ENCODE data around the gene DNAJC5. TPM values are rescaled to one million over a fixed set of nuclear protein-coding genes. Genes with fewer than 3 reads are reported as not detected.
"Not testable (repeated sequence)": the region's sequence is repeated elsewhere in the genome, so short reads cannot be mapped to it uniquely, and the experiment has no call there.

DNAJC5 gene
- total and polyA plus RNA-seq, 9 donors, result 11.1 to 32.8 (median 26.5) TPM

GRCh38 chr20:63958471-63958870, 63.5 kb downstream of the DNAJC5 start:
- Histone ChIP-seq H3K36me3 (no peaks in the 10 kb centered on the region), H3K9me3 (no peaks in the 10 kb centered on the region), H3K4me3 (no peak overlapping the region), H3K27ac (no peak overlapping the region), H3K27me3 (no peaks in the 10 kb centered on the region), H3K4me1 (ENCODE audit: insufficient read depth) (peaks cover 20% of the 10 kb centered on the region)
- DNase-seq, result peak in 1 of 5 donors; percentile 38
- TF ChIP-seq CTCF (IDR thresholded peaks at IDR 0.05) (no peak), EP300 (IDR thresholded peaks at IDR 0.05) (no peak), POLR2A (IDR thresholded peaks at IDR 0.05) (no peak)
- intact Hi-C loops (cut with DNase I), result no loop called here
- WGBS, 3 donors, result 56 to 59% (median 57%) methylated on average over 4 of the region's 4 CpGs

- intact Hi-C loops (cut with DNase I), result no loop called here
- H3K4me3 ChIP-seq, result no peak overlapping the region
- H3K36me3 ChIP-seq, result no peaks in the 10 kb centered on the region
Measured at GRCh38 chr20:63958964-63959698, 64.2 kb downstream of the DNAJC5 start.

GRCh38 chr20:63959699-63960075, 64.8 kb downstream of the DNAJC5 start:
- H3K27ac ChIP-seq, result no peak overlapping the region
- intact Hi-C loops (cut with DNase I), result no loop called here
- DNase-seq, result no peak
- peaks cover 12% of the 10 kb centered on the region for H3K4me1 ChIP-seq (ENCODE audit: insufficient read depth)
- no peak overlapping the region for H3K4me3 ChIP-seq
- 76 to 87% (median 82%) methylated on average over 17 of the region's 17 CpGs for WGBS, 3 donors
- TF ChIP-seq EP300 (IDR thresholded peaks at IDR 0.05) (no peak), POLR2A (IDR thresholded peaks at IDR 0.05) (no peak), CTCF (IDR thresholded peaks at IDR 0.05) (no peak)
- H3K36me3 ChIP-seq, result no peaks in the 10 kb centered on the region
- no peaks in the 10 kb centered on the region for H3K9me3 ChIP-seq
- H3K27me3 ChIP-seq, result no peaks in the 10 kb centered on the region

More at GRCh38 chr20:63958964-63959698, 64.2 kb downstream of the DNAJC5 start:
- H3K9me3 ChIP-seq, result no peaks in the 10 kb centered on the region
- H3K27me3 ChIP-seq, result no peaks in the 10 kb centered on the region
- 76 to 85% (median 78%) methylated on average over 6 to 10 of the region's 10 CpGs for WGBS, 3 donors
- H3K4me1 ChIP-seq (ENCODE audit: insufficient read depth), result peaks cover 16% of the 10 kb centered on the region
- no peak for TF ChIP-seq POLR2A (IDR thresholded peaks at IDR 0.05)
- no peak for TF ChIP-seq EP300 (IDR thresholded peaks at IDR 0.05)
- TF ChIP-seq CTCF (IDR thresholded peaks at IDR 0.05), result no peak
- peak in 1 of 5 donors; percentile 43 for DNase-seq
- H3K27ac ChIP-seq, result no peak overlapping the region

- DNase-seq; H3K9me3 ChIP-seq; H3K4me1 ChIP-seq (ENCODE audit: insufficient read depth); intact Hi-C loops (cut with DNase I); H3K27ac ChIP-seq; H3K27me3 ChIP-seq; H3K4me3 ChIP-seq; H3K36me3 ChIP-seq: not testable (repeated sequence)
- WGBS, 3 donors, result 85 to 90% (median 89%) methylated on average over 10 to 15 of the region's 15 CpGs
Measured at GRCh38 chr20:63960654-63961621, 66.0 kb downstream of the DNAJC5 start.

Measured in ovary (tissue), 9 donors.